NCI-H128 (cell line): Measurements from ENCODE around the gene OLFML2B.

Experiments used
- DNase-seq: peaks from one replicate; lab custom pipeline; 2025; ENCODE audit not compliant: unreplicated experiment; lab: John Stamatoyannopoulos, UW

OLFML2B gene

GRCh38 chr1:161948435-161948834, 75.2 kb downstream of the OLFML2B start:
- no peak for DNase-seq

GRCh38 chr1:161946071-161946987, 77.3 kb downstream of the OLFML2B start:
- DNase-seq, result no peak

GRCh38 chr1:161945306-161946060, 78.2 kb downstream of the OLFML2B start:
- DNase-seq, result no peak

GRCh38 chr1:161944381-161944780, 79.3 kb downstream of the OLFML2B start:
- DNase-seq, result no peak

- DNase-seq, result no peak
Observed at GRCh38 chr1:161943737-161944136, 79.9 kb downstream of the OLFML2B start.

GRCh38 chr1:161941726-161942436, 81.8 kb downstream of the OLFML2B start:
- no peak for DNase-seq

- DNase-seq, result no peak
Observed at GRCh38 chr1:161940866-161941591, 82.6 kb downstream of the OLFML2B start.

GRCh38 chr1:161936786-161937185, 86.9 kb downstream of the OLFML2B start:
- no peak for DNase-seq

- no peak for DNase-seq
Observed at GRCh38 chr1:161935264-161935663, 88.4 kb downstream of the OLFML2B start.

- DNase-seq, result no peak
Observed at GRCh38 chr1:161933592-161934588, 89.8 kb downstream of the OLFML2B start.
